NB4 (cell line): ENCODE results near the gene AFF1.
"Not testable (repeated sequence)": the region's sequence is repeated elsewhere in the genome, so short reads cannot be mapped to it uniquely, and the experiment has no call there.

Experiments
- CTCF ChIP-seq: IDR thresholded peaks from one replicate; pipeline ENCODE4 v1.5.1; 2012; ENCODE audit warnings: low read depth, low read length
- MYC ChIP-seq: IDR thresholded peaks from 2 replicates; pipeline ENCODE4 v1.6.1; 2011; ENCODE audit warnings: low read depth, low read length
- POLR2A ChIP-seq: IDR thresholded peaks from 2 replicates; pipeline ENCODE4 v1.6.1; 2011; ENCODE audit warnings: mild to moderate bottlenecking; ENCODE audit not compliant: insufficient read length; ENCODE audit errors: extremely low read depth
- TF ChIP-seq, protein P1 (sequence below): IDR thresholded peaks from 2 replicates; pipeline ENCODE4 v1.6.1; 2011; ENCODE audit warnings: low read depth, low read length

DNA sequence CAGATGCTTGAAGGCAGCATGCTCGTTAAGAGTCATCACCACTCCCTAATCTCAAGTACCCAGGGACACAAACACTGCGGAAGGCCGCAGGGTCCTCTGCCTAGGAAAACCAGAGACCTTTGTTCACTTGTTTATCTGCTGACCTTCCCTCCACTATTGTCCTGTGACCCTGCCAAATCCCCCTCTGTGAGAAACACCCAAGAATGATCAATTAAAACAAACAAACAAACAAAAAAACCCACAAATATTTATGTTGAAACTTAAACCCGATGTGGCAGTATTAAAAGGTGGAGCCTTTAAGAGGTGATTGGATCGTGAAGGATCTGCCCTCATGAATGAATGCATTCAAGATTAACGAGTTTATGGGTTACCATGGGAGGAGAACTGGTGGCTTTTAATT is 61.7 kb downstream of the AFF1 start:
- TF ChIP-seq, protein P1, sequence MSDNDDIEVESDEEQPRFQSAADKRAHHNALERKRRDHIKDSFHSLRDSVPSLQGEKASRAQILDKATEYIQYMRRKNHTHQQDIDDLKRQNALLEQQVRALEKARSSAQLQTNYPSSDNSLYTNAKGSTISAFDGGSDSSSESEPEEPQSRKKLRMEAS: not testable (repeated sequence)
- not testable (repeated sequence) for TF ChIP-seq CTCF, MYC, POLR2A
